ENCODE results near the gene HNRNPA2B1.
"Not testable (repeated sequence)": the region's sequence is repeated elsewhere in the genome, so short reads cannot be mapped to it uniquely, and the experiment has no call there.

DNA sequence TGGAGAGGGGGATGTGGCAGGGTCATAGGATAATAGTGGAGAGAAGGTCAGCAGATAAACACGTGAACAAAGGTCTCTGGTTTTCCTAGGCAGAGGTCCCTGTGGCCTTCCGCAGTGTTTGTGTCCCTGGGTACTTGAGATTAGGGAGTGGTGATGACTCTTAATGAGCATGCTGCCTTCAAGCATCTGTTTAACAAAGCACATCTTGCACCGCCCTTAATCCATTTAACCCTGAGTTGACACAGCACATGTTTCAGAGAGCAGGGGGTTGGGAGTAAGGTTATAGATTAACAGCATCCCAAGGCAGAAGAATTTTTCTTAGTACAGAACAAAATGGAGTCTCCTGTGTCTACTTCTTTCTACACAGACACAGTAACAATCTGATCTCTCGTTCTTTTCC lies 24.6 kb downstream of the HNRNPA2B1 start:
- TF ChIP-seq, protein P1, sequence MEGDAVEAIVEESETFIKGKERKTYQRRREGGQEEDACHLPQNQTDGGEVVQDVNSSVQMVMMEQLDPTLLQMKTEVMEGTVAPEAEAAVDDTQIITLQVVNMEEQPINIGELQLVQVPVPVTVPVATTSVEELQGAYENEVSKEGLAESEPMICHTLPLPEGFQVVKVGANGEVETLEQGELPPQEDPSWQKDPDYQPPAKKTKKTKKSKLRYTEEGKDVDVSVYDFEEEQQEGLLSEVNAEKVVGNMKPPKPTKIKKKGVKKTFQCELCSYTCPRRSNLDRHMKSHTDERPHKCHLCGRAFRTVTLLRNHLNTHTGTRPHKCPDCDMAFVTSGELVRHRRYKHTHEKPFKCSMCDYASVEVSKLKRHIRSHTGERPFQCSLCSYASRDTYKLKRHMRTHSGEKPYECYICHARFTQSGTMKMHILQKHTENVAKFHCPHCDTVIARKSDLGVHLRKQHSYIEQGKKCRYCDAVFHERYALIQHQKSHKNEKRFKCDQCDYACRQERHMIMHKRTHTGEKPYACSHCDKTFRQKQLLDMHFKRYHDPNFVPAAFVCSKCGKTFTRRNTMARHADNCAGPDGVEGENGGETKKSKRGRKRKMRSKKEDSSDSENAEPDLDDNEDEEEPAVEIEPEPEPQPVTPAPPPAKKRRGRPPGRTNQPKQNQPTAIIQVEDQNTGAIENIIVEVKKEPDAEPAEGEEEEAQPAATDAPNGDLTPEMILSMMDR (IDR thresholded peaks at IDR 0.05) = not testable (repeated sequence)
- TF ChIP-seq POLR2A (IDR thresholded peaks at IDR 0.05) = not testable (repeated sequence)
